Gastrocnemius medialis (tissue), 4 donors: Measurements from ENCODE around the gene EPHB6.

Source experiments
- CTCF ChIP-seq, 5 experiments: fragments of 450-650 bp in 3 of 5; fragments of 200-600 bp in 2 of 5; sonication (generic) in 2 of 5; IDR thresholded peaks in 4 of 5; conservative IDR thresholded peaks in 1 of 5; 1 replicate in 4 of 5; 2 replicates in 1 of 5; pipeline ENCODE4 v1.5.1; 2016 to 2019; ENCODE audit warnings: antibody characterized with exemption in 5 of 5, mild to moderate bottlenecking in 3 of 5, moderate library complexity in 3 of 5
- POLR2A ChIP-seq, 2 donors: fragments of 450-650 bp; IDR thresholded peaks; one replicate each; pipeline ENCODE4 v1.6.1; 2017; ENCODE audit warnings: antibody characterized with exemption in 2 of 2, mild to moderate bottlenecking in 2 of 2, moderate library complexity in 2 of 2

GRCh38 chr7:142906643-142907042, 51.8 kb downstream of the EPHB6 start:
- TF ChIP-seq CTCF (IDR thresholded peaks at IDR 0.05 in 4 of 5, conservative IDR thresholded peaks at IDR 0.05 in 1 of 5): no peak
- no peak for TF ChIP-seq POLR2A (IDR thresholded peaks at IDR 0.05)
